Smooth muscle cell of the pulmonary artery (primary cell): ENCODE data around the gene GNA14. TPM values are rescaled to one million over a fixed set of nuclear protein-coding genes. Genes with fewer than 3 reads are reported as not detected.

Source experiments
- total RNA-seq: library from RNA; depleted of rRNA; stranded (reverse); fragments of >200 nt; gene quantifications from 2 replicates; pipeline ENCODE4 v1.2.3, GENCODE V29; 2014

The GNA14 gene
- total RNA-seq, result 1.6 and 6.3 TPM in 2 replicates

GRCh38 chr9:77648234-77649108 is at the start of gene GNA14:
GNA14 (minus strand) TSS chr9:77648322; CDS start chr9:77647793, 529 bp downstream.

